ENCODE measurements around the gene SPINK5. TPM values are rescaled to one million over a fixed set of nuclear protein-coding genes. Genes with fewer than 3 reads are reported as not detected.

SPINK5 gene
- total RNA-seq, 1 experiment from 2014 or later: 6.0 TPM

DNA sequence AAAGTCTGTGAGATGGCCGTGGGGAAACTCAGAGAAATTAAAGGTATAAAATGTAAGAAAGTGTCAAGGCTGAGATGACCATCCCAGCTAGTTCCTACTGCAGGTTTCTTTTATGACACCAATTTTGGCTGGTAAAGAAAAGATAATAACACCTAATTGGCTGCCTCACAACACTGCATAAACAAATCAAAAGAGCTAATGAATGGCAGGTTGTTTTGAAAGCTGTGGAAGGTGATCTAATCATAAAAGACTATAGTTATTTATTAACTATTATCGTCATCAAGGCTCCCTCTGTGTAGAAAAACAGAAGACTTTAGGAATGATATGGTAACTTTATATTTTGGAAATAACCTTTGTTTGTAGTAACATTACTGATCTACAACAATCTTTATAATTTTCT is 3.5 kb upstream of the SPINK5 start:
- Histone ChIP-seq H2BK20ac (ENCODE audit: low read depth, low read length, poor library complexity, severe bottlenecking) (no peak overlapping the region), H2AK5ac (ENCODE audit: insufficient read length, low read length) (no peak overlapping the region), H3K4me2 (ENCODE audit: insufficient read depth, insufficient read length, low read length) (no peak overlapping the region), H3K23me2 (ENCODE audit: insufficient read length, low read depth, low read length, poor library complexity, severe bottlenecking) (no peaks in the 10 kb centered on the region), H2BK12ac (ENCODE audit: insufficient read length, low read depth, low read length) (no peak overlapping the region), H4K20me1 (ENCODE audit: control insufficient read depth, insufficient read depth, insufficient read length) (no peaks in the 10 kb centered on the region), H2BK120ac (ENCODE audit: low read depth, low read length, poor library complexity, severe bottlenecking) (no peak overlapping the region), H3K79me2 (ENCODE audit: insufficient read depth, low read length) (no peaks in the 10 kb centered on the region), H3K4me1 (ENCODE audit: insufficient read depth, low read length) (no peaks in the 10 kb centered on the region), H2BK5ac (ENCODE audit: insufficient read length, low read length) (no peak overlapping the region), H3K27me3 (ENCODE audit: insufficient read depth, low read length) (no peaks in the 10 kb centered on the region), H3T11ph (ENCODE audit: low read length) (no peak overlapping the region), H3K4ac (ENCODE audit: low read depth, low read length) (no peak overlapping the region), H3K9me3 (ENCODE audit: control insufficient read depth, low read depth, low read length) (peaks cover 12% of the 10 kb centered on the region), H2AFZ (ENCODE audit: low read length) (no peak overlapping the region), H3K79me1 (ENCODE audit: insufficient read depth, low read depth, low read length, poor library complexity, severe bottlenecking) (no peaks in the 10 kb centered on the region), H4K8ac (replicated peaks; ENCODE audit: insufficient read length, low read depth, low read length) (no peak overlapping the region), H4K91ac (ENCODE audit: insufficient read length, low read depth, low read length) (no peak overlapping the region), H2BK15ac (ENCODE audit: low read depth, low read length) (no peak overlapping the region), H3K14ac (ENCODE audit: insufficient read depth, low read length) (no peak overlapping the region), H3K18ac (ENCODE audit: insufficient read length, low read depth, low read length) (no peak overlapping the region), H3K9ac (ENCODE audit: extremely low read depth, insufficient read length, low read length) (no peak overlapping the region), H4K5ac (ENCODE audit: insufficient read length, low read depth, low read length) (no peak overlapping the region), H3K56ac (ENCODE audit: insufficient read length, low read depth, low read length) (no peak overlapping the region), H3K27ac (ENCODE audit: insufficient read length, low read depth, low read length) (no peak overlapping the region), H3K23ac (ENCODE audit: insufficient read length, low read depth, low read length) (no peak overlapping the region)
- H3K4me1 Mint-ChIP-seq: no peaks in the 10 kb centered on the region
- no CpG with 5 or more reads among the region's 2 CpGs for WGBS (ENCODE audit: extremely low coverage, insufficient read length, low lambda C conversion rate)
- H3K27me3 Mint-ChIP-seq (ENCODE audit: low read depth): no peaks in the 10 kb centered on the region
- no peak for DNase-seq
- H3K36me3 Mint-ChIP-seq (ENCODE audit: insufficient read depth in 1 of 3, low read depth in 3 of 3): peaks cover 11 to 25% (median 17%) of the 10 kb centered on the region in 3 experiments
- no peak overlapping the region for H3K27ac Mint-ChIP-seq
- no peak overlapping the region for H3K4me3 Mint-ChIP-seq
- peaks cover 21 to 22% of the 10 kb centered on the region in 2 experiments for H3K9me3 Mint-ChIP-seq
- TF ChIP-seq, protein P1, sequence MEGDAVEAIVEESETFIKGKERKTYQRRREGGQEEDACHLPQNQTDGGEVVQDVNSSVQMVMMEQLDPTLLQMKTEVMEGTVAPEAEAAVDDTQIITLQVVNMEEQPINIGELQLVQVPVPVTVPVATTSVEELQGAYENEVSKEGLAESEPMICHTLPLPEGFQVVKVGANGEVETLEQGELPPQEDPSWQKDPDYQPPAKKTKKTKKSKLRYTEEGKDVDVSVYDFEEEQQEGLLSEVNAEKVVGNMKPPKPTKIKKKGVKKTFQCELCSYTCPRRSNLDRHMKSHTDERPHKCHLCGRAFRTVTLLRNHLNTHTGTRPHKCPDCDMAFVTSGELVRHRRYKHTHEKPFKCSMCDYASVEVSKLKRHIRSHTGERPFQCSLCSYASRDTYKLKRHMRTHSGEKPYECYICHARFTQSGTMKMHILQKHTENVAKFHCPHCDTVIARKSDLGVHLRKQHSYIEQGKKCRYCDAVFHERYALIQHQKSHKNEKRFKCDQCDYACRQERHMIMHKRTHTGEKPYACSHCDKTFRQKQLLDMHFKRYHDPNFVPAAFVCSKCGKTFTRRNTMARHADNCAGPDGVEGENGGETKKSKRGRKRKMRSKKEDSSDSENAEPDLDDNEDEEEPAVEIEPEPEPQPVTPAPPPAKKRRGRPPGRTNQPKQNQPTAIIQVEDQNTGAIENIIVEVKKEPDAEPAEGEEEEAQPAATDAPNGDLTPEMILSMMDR (conservative IDR thresholded peaks at IDR 0.05): no peak

All from H9 (cell line).